AG09319 (cell line): Measurements from ENCODE around the gene TWSG1.
A peak's percentile ranks its signal among the peaks of the same experiment; 100 is the strongest.

Experiments used
- DNase-seq: peaks from one replicate; pipeline ENCODE4 v3.0.0-alpha.2; 2010; ENCODE audit warnings: low read depth; ENCODE audit errors: extremely low read depth
- CTCF ChIP-seq: IDR thresholded peaks from 2 replicates; pipeline ENCODE4 v1.5.1; 2011; ENCODE audit warnings: low read depth, mild to moderate bottlenecking, inconsistent platforms, low read length, moderate library complexity

The TWSG1 gene

GRCh38 chr18:9334329-9334972 is at the start of gene TWSG1:
Gene TWSG1 (plus strand): TSS chr18:9334773. CDS start chr18:9337230, 2,457 bp downstream.
- TF ChIP-seq CTCF: peak; percentile 47
- peak; percentile 91 for DNase-seq

- TF ChIP-seq CTCF: no peak
- no peak for DNase-seq
Measured at GRCh38 chr18:9285604-9286003, 49.0 kb upstream of the TWSG1 start.

GRCh38 chr18:9287036-9287435 is 47.5 kb upstream of the TWSG1 start:
- no peak for DNase-seq
- TF ChIP-seq CTCF: no peak

- DNase-seq: no peak
- no peak for TF ChIP-seq CTCF
Measured at GRCh38 chr18:9289698-9290097, 44.9 kb upstream of the TWSG1 start.

- no peak for TF ChIP-seq CTCF
- DNase-seq: peak; percentile 7
Measured at GRCh38 chr18:9290156-9290555, 44.4 kb upstream of the TWSG1 start.

GRCh38 chr18:9292047-9292446 is 42.5 kb upstream of the TWSG1 start:
- no peak for DNase-seq
- no peak for TF ChIP-seq CTCF

- TF ChIP-seq CTCF: no peak
- DNase-seq: no peak
Measured at GRCh38 chr18:9293948-9294347, 40.6 kb upstream of the TWSG1 start.
